Pancreas (tissue), 10 donors: ENCODE results near the gene CDH2. TPM values are rescaled to one million over a fixed set of nuclear protein-coding genes. Genes with fewer than 3 reads are reported as not detected.

Experiments
- ATAC-seq, 4 donors: fragments of 200-7000 bp; cut with Tn5 transposase; one replicate each; pipeline versions ENCODE4 v1.8.0 to v1.9.1; 2020; ENCODE audit warnings: mild to moderate bottlenecking in 4 of 4, moderate library complexity in 4 of 4
- DNase-seq, 6 donors: peaks; one replicate each; pipeline ENCODE4 v3.0.0-alpha.2; 2020
- FAIRE-seq: peaks from 2 replicates; lab custom pipeline; 2012; peaks lifted over from hg19 to GRCh38; lab: Jason Lieb, UNC
- H3K27ac ChIP-seq, 4 donors: fragments of 200-600 bp; sonication (generic); 1 replicate in 3 of 4; 2 replicates in 1 of 4; pipeline versions ENCODE4 v1.5.0 to v1.8.0; 2020
- H3K27me3 ChIP-seq, 4 donors: fragments of 200-600 bp; one replicate each; pipeline ENCODE4 v1.8.0; 2021
- H3K36me3 ChIP-seq, 3 donors: fragments of 200-600 bp; sonication (generic) in 1 of 3; one replicate each; pipeline versions ENCODE4 v1.5.0 to v1.8.0; 2020 to 2021
- H3K4me1 ChIP-seq, 3 donors: fragments of 200-600 bp; one replicate each; pipeline ENCODE4 v1.8.0; 2021
- H3K4me3 ChIP-seq, 4 donors: fragments of 200-600 bp; sonication (generic) in 2 of 4; one replicate each; pipeline versions ENCODE4 v1.5.0 to v1.8.0; 2020 to 2021
- H3K9me3 ChIP-seq, 4 donors: fragments of 200-600 bp; one replicate each; pipeline ENCODE4 v1.8.0; 2021
- CTCF ChIP-seq, 4 donors: fragments of 200-600 bp; sonication (generic) in 3 of 4; IDR thresholded peaks; one replicate each; pipeline versions ENCODE4 v1.5.0 to v1.8.0; 2021; ENCODE audit warnings: antibody characterized with exemption in 4 of 4
- WGBS, 2 donors: extraction: QIAGEN DNeasy Blood & Tissue Kit; methylation state at CpG; one replicate each; pipeline ENCODE4 v1.1.7; 2013; 5-methylcytosine and 5-hydroxymethylcytosine counted together
- intact Hi-C, 3 donors: fragments of 100-400 bp; cut with DNase I; formaldehyde crosslinking; loops; one replicate each; pipeline versions ENCODE4 v1.11.1 to v1.14.2; 2022
- polyA plus RNA-seq, 2 donors: library from polyadenylated mRNA; stranded (reverse); fragments of 200-250 nt; gene quantifications; one replicate each; pipeline ENCODE4 v1.2.3, GENCODE V29; 2013
- total RNA-seq, 6 donors: library from RNA; stranded (reverse); fragmentation: NEBNext Ultra II Directional in 4 of 6; extraction: Animal tissue kit (Norgen Biotek cat#: 25700) in 4 of 6; gene quantifications; one replicate each; pipeline versions ENCODE4 v1.2.1 to v1.2.4, GENCODE V29; 2021 to 2023
- donor health status: healthy with polysubstance abuse.
- donor health status: DM: no; HTN: no; CAD: no; lungs with moderate emphysema.
- donor health status: DM: no; HTN: no; CAD: no.
- donor health status: control.
- donor health status: control.
- donor health status: Bipolar disorder and iron deficiency.
- donor health status: DM: yes; HTN: yes; CAD: no.
- donor health status: DM: no; HTN: no; CAD: no.
- donor health status: DM: no; HTN: no; CAD: no.
- donor health status: DM: yes; HTN: yes; CAD: no.

Gene CDH2
- total and polyA plus RNA-seq, 8 donors = 0.15 to 2.9 (median 0.93) TPM

- DNase-seq (no peak), FAIRE-seq (no peak)
These were observed 67.0 kb downstream of the CDH2 start for GRCh38 chr18:28109781-28110560.

GRCh38 chr18:28108814-28109213 is 68.1 kb downstream of the CDH2 start:
- intact Hi-C loops = no loop called here
- no peaks in the 10 kb centered on the region for H3K36me3 ChIP-seq
- no peaks in the 10 kb centered on the region for H3K27me3 ChIP-seq
- no peak for TF ChIP-seq CTCF (IDR thresholded peaks at IDR 0.05)
- no peaks in the 10 kb centered on the region for H3K9me3 ChIP-seq
- WGBS, 2 donors = 40 to 44% methylated on average over 3 of the region's 3 CpGs
- no peak overlapping the region for H3K27ac ChIP-seq
- no peak for FAIRE-seq
- DNase-seq = no peak
- H3K4me3 ChIP-seq = no peak overlapping the region
- ATAC-seq = peak in 2 of 4 donors; percentile 55 to 57
- H3K4me1 ChIP-seq = no peaks in the 10 kb centered on the region

More at GRCh38 chr18:28109781-28110560, 67.0 kb downstream of the CDH2 start:
- intact Hi-C loops = no loop called here
- no peaks in the 10 kb centered on the region for H3K4me1 ChIP-seq
- TF ChIP-seq CTCF (IDR thresholded peaks at IDR 0.05) = no peak
- no peak overlapping the region for H3K27ac ChIP-seq
- no peaks in the 10 kb centered on the region for H3K36me3 ChIP-seq
- H3K27me3 ChIP-seq = no peaks in the 10 kb centered on the region
- no peaks in the 10 kb centered on the region for H3K9me3 ChIP-seq
- H3K4me3 ChIP-seq = no peak overlapping the region
- no peak for ATAC-seq
- WGBS, 2 donors = 74 to 80% methylated on average over 5 of the region's 5 CpGs

- DNase-seq (no peak), FAIRE-seq (no peak), ATAC-seq (no peak)
- Histone ChIP-seq H3K4me3 (no peak overlapping the region), H3K36me3 (no peaks in the 10 kb centered on the region), H3K9me3 (no peaks in the 10 kb centered on the region), H3K4me1 (no peaks in the 10 kb centered on the region), H3K27ac (no peak overlapping the region), H3K27me3 (no peaks in the 10 kb centered on the region)
- TF ChIP-seq CTCF (IDR thresholded peaks at IDR 0.05) = no peak
- intact Hi-C loops = no loop called here
- WGBS, 2 donors = 93 to 98% methylated on average over 1 of the region's 1 CpG
These were observed 68.7 kb downstream of the CDH2 start for GRCh38 chr18:28108254-28108653.

GRCh38 chr18:28099237-28099636 is 77.7 kb downstream of the CDH2 start:
- ATAC-seq (no peak), DNase-seq (no peak), FAIRE-seq (no peak)
- H3K27me3 ChIP-seq = no peaks in the 10 kb centered on the region
- H3K27ac ChIP-seq = no peak overlapping the region
- intact Hi-C loops = no loop called here
- no peaks in the 10 kb centered on the region for H3K9me3 ChIP-seq
- TF ChIP-seq CTCF (IDR thresholded peaks at IDR 0.05) = no peak
- H3K36me3 ChIP-seq = no peaks in the 10 kb centered on the region
- no peaks in the 10 kb centered on the region for H3K4me1 ChIP-seq
- H3K4me3 ChIP-seq = no peak overlapping the region

GRCh38 chr18:28095631-28096030 is 81.3 kb downstream of the CDH2 start:
- FAIRE-seq = no peak
- no peak for ATAC-seq
- TF ChIP-seq CTCF (IDR thresholded peaks at IDR 0.05) = no peak

More at GRCh38 chr18:28095631-28096030, 81.3 kb downstream of the CDH2 start:
- Histone ChIP-seq H3K4me3 (no peak overlapping the region), H3K36me3 (no peaks in the 10 kb centered on the region), H3K27me3 (no peaks in the 10 kb centered on the region), H3K27ac (no peak overlapping the region), H3K4me1 (peaks cover 0 to 12% (median 7%) of the 10 kb centered on the region in 3 donors), H3K9me3 (no peaks in the 10 kb centered on the region)
- intact Hi-C loops = no loop called here
- DNase-seq = no peak
- WGBS, 2 donors = 86 to 88% methylated on average over 4 of the region's 4 CpGs
